Gastrocnemius medialis (tissue), 4 donors: Measurements from ENCODE around the gene SLC17A5. TPM values are rescaled to one million over a fixed set of nuclear protein-coding genes. Genes with fewer than 3 reads are reported as not detected.

Experiments
- ATAC-seq, 2 donors: fragments of 150-250 bp; one replicate each; pipeline ENCODE4 v1.9.1; 2016
- DNase-seq, 2 donors: peaks; one replicate each; pipeline ENCODE4 v3.0.0-alpha.2; 2019
- H3K27ac ChIP-seq, 4 donors: fragments of 200-600 bp; sonication (generic); 1 replicate in 1 of 4; 2 replicates in 3 of 4; pipeline ENCODE4 v1.5.1; 2016 to 2018; ENCODE audit warnings: mild to moderate bottlenecking in 2 of 4, moderate library complexity in 1 of 4
- H3K27me3 ChIP-seq, 3 donors: fragments of 200-600 bp; sonication (generic) in 2 of 3; 1 replicate in 1 of 3; 2 replicates in 2 of 3; pipeline versions ENCODE4 v1.5.1 to v1.6.0; 2016 to 2019; ENCODE audit warnings: mild to moderate bottlenecking in 1 of 3, moderate library complexity in 1 of 3
- H3K36me3 ChIP-seq, 2 donors: fragments of 200-600 bp; sonication (generic) in 1 of 2; one replicate each; pipeline ENCODE4 v1.5.1; 2017 to 2018
- H3K4me1 ChIP-seq, 2 donors: fragments of 200-600 bp; sonication (generic) in 1 of 2; one replicate each; pipeline ENCODE4 v1.5.1; 2016 to 2017; ENCODE audit warnings: mild to moderate bottlenecking in 2 of 2
- H3K4me3 ChIP-seq, 4 donors: fragments of 200-600 bp; sonication (generic) in 3 of 4; 1 replicate in 1 of 4; 2 replicates in 3 of 4; pipeline ENCODE4 v1.5.1; 2016 to 2019; ENCODE audit warnings: mild to moderate bottlenecking in 2 of 4
- H3K9me3 ChIP-seq, 3 donors: fragments of 200-600 bp; sonication (generic) in 2 of 3; 1 replicate in 1 of 3; 2 replicates in 2 of 3; pipeline ENCODE4 v1.5.1; 2016 to 2019
- CTCF ChIP-seq, 5 experiments: fragments of 450-650 bp in 3 of 5; fragments of 200-600 bp in 2 of 5; sonication (generic) in 2 of 5; IDR thresholded peaks in 4 of 5; conservative IDR thresholded peaks in 1 of 5; 1 replicate in 4 of 5; 2 replicates in 1 of 5; pipeline ENCODE4 v1.5.1; 2016 to 2019; ENCODE audit warnings: antibody characterized with exemption in 5 of 5, mild to moderate bottlenecking in 3 of 5, moderate library complexity in 3 of 5
- POLR2A ChIP-seq, 2 donors: fragments of 450-650 bp; IDR thresholded peaks; one replicate each; pipeline ENCODE4 v1.6.1; 2017; ENCODE audit warnings: antibody characterized with exemption in 2 of 2, mild to moderate bottlenecking in 2 of 2, moderate library complexity in 2 of 2
- in situ Hi-C, 4 donors: fragments of 200-750 bp; cut with MboI; loops; one replicate each; pipeline versions ENCODE4 v1.15.0 to v1.8.0; 2017; ENCODE audit warnings: low sequenced_read_pairs in 4 of 4
- intact Hi-C: fragments of 100-400 bp; cut with DNase I; formaldehyde crosslinking; loops from one replicate; pipeline ENCODE4 v1.15.1; 2023; ENCODE audit warnings: low total_unique reads
- total RNA-seq, 4 donors: library from RNA; depleted of rRNA; stranded (reverse); fragments of >200 nt; gene quantifications; one replicate each; pipeline versions ENCODE4 v1.1.0 to v1.2.3, GENCODE V29; 2016

SLC17A5 gene
- total RNA-seq, 4 donors from 2014 or later = 2.6 to 11.5 (median 5.4) TPM

GRCh38 chr6:73585566-73586415 is 68.0 kb downstream of the SLC17A5 start:
- ATAC-seq (peak; percentile 86 to 88), DNase-seq (peak; percentile 29 to 35)
- Histone ChIP-seq H3K27me3 (no peaks in the 10 kb centered on the region), H3K9me3 (no peaks in the 10 kb centered on the region), H3K36me3 (no peaks in the 10 kb centered on the region), H3K27ac (peak overlapping the region; percentile 75 to 84 (median 83)), H3K4me3 (peak overlapping the region; percentile 8 to 42 (median 26)), H3K4me1 (peaks cover under 1 to 11% of the 10 kb centered on the region in 2 donors)
- intact Hi-C loops (no loop called here), in situ Hi-C loops (loop anchor here in 1 of 4 donors (10.0 kb wide), 1 partner anchor 61 kb away; the partner anchor contains the start of gene EEF1A1)
- no peak for TF ChIP-seq CTCF (IDR thresholded peaks at IDR 0.05 in 4 of 5, conservative IDR thresholded peaks at IDR 0.05 in 1 of 5)
- TF ChIP-seq POLR2A (IDR thresholded peaks at IDR 0.05) = peak in 1 of 2 donors; percentile 72

- Histone ChIP-seq H3K9me3 (no peaks in the 10 kb centered on the region), H3K4me1 (peaks cover 18 to 21% of the 10 kb centered on the region in 2 donors), H3K27me3 (no peaks in the 10 kb centered on the region), H3K4me3 (no peak overlapping the region), H3K27ac (peak overlapping the region; percentile 75 to 85 (median 81)), H3K36me3 (no peaks in the 10 kb centered on the region)
- no peak for ATAC-seq
- in situ Hi-C loops = loop anchor here in 1 of 4 donors (10.0 kb wide), 1 partner anchor 56 kb away; the partner anchor contains the start of gene EEF1A1
- intact Hi-C loops = loop anchor here (2.0 kb wide), 1 partner anchor 60 kb away; the partner anchor contains the start of gene EEF1A1
- no peak for DNase-seq
- no peak for TF ChIP-seq CTCF (IDR thresholded peaks at IDR 0.05 in 4 of 5, conservative IDR thresholded peaks at IDR 0.05 in 1 of 5)
- no peak for TF ChIP-seq POLR2A (IDR thresholded peaks at IDR 0.05)
These were observed 72.5 kb downstream of the SLC17A5 start for GRCh38 chr6:73581293-73581692.

- intact Hi-C loops = loop anchor here (2.0 kb wide), 1 partner anchor 60 kb away; the partner anchor contains the start of gene EEF1A1
- Histone ChIP-seq H3K4me3 (peak overlapping the region; percentile 27 to 42 (median 37)), H3K4me1 (peaks cover 18% of the 10 kb centered on the region in 2 donors), H3K27ac (peak overlapping the region; percentile 75 to 85 (median 81)), H3K36me3 (no peaks in the 10 kb centered on the region), H3K9me3 (no peaks in the 10 kb centered on the region), H3K27me3 (no peaks in the 10 kb centered on the region)
- in situ Hi-C loops = loop anchor here in 1 of 4 donors (10.0 kb wide), 1 partner anchor 56 kb away; the partner anchor contains the start of gene EEF1A1
- DNase-seq = peak; percentile 49 to 67
- peak; percentile 89 to 91 for ATAC-seq
- TF ChIP-seq POLR2A (IDR thresholded peaks at IDR 0.05) (peak; percentile 16 to 53), CTCF (IDR thresholded peaks at IDR 0.05 in 4 of 5, conservative IDR thresholded peaks at IDR 0.05 in 1 of 5) (peak in 2 of 5 experiments; percentile 32 to 44)
These were observed 73.3 kb downstream of the SLC17A5 start for GRCh38 chr6:73580247-73581149.

GRCh38 chr6:73579851-73580246 is 73.9 kb downstream of the SLC17A5 start:
- intact Hi-C loops (loop anchor here (2.0 kb wide), 1 partner anchor 59 kb away; the partner anchor contains the start of gene EEF1A1), in situ Hi-C loops (loop anchor here in 1 of 4 donors (10.0 kb wide), 1 partner anchor 55 kb away; the partner anchor contains the start of gene EEF1A1)
- Histone ChIP-seq H3K9me3 (no peaks in the 10 kb centered on the region), H3K36me3 (no peaks in the 10 kb centered on the region), H3K4me3 (peak overlapping the region; percentile 27 to 42 (median 37)), H3K27me3 (no peaks in the 10 kb centered on the region), H3K4me1 (peaks cover 15 to 18% of the 10 kb centered on the region in 2 donors), H3K27ac (peak overlapping the region; percentile 75 to 85 (median 81))
- ATAC-seq (peak; percentile 49 to 53), DNase-seq (peak in 1 of 2 donors; percentile 17)
- TF ChIP-seq CTCF (IDR thresholded peaks at IDR 0.05 in 4 of 5, conservative IDR thresholded peaks at IDR 0.05 in 1 of 5) = no peak
- no peak for TF ChIP-seq POLR2A (IDR thresholded peaks at IDR 0.05)
